Panc1 (cell line): ENCODE data around the gene ZNF346. TPM values are rescaled to one million over a fixed set of nuclear protein-coding genes. Genes with fewer than 3 reads are reported as not detected.

ENCODE experiments used
- ATAC-seq: fragments of 200-7000 bp; cut with Tn5 transposase; 2 replicates; pipeline ENCODE4 v1.9.1; 2020; ENCODE audit warnings: mild to moderate bottlenecking, moderate library complexity
- BruUV-seq: library from RNA; stranded (reverse); fragments of 400-500 nt; replicated peaks from 2 replicates; lab custom pipeline; 2021; lab: Mats Ljungman, UMichigan
- CTCF ChIA-PET: fragments of 300-600 bp; sonication (Branson Sonifier 250); formaldehyde crosslinking; loops from one replicate; lab custom pipeline; 2022; ENCODE audit warnings: antibody characterized with exemption; lab: Charles Lee
- POLR2A ChIA-PET: fragments of 300-600 bp; sonication (Branson Sonifier 250); formaldehyde crosslinking; loops from one replicate; lab custom pipeline; 2022; ENCODE audit warnings: antibody characterized with exemption; lab: Charles Lee
- DNase-seq: peaks from one replicate; pipeline ENCODE4 v3.0.0-alpha.2; 2010; ENCODE audit warnings: low read depth, low spot score
- H3K27ac ChIP-seq: 2 replicates; pipeline ENCODE4 v1.5.1; 2011; ENCODE audit warnings: mild to moderate bottlenecking, low read length, inconsistent platforms
- H3K27me3 ChIP-seq: fragments of 200-500 bp; sonication (Bioruptor generic); 2 replicates; pipeline ENCODE4 v1.6.0; 2014; ENCODE audit warnings: low read length, inconsistent platforms; ENCODE audit not compliant: control insufficient read depth, insufficient read depth
- H3K36me3 ChIP-seq: fragments of 200-500 bp; sonication (Bioruptor generic); 2 replicates; pipeline ENCODE4 v1.5.1; 2014; ENCODE audit warnings: inconsistent platforms, mild to moderate bottlenecking, low read length, moderate library complexity; ENCODE audit not compliant: control insufficient read depth, insufficient read depth
- H3K4me1 ChIP-seq: 2 replicates; pipeline ENCODE4 v1.5.1; 2011; ENCODE audit warnings: inconsistent platforms, mild to moderate bottlenecking, low read length, moderate library complexity; ENCODE audit not compliant: control insufficient read depth, insufficient read depth
- H3K4me3 ChIP-seq, 2 experiments: 2 replicates each; pipeline ENCODE4 v1.5.1; 2011 to 2012; ENCODE audit warnings: low read depth in 2 of 2, low read length in 2 of 2, mild to moderate bottlenecking in 2 of 2, inconsistent platforms in 1 of 2, moderate library complexity in 1 of 2
- H3K9me3 ChIP-seq: fragments of 200-500 bp; sonication (Bioruptor generic); 2 replicates; pipeline ENCODE4 v1.5.1; 2014; ENCODE audit warnings: low read depth, mild to moderate bottlenecking, inconsistent platforms, low read length, moderate library complexity; ENCODE audit not compliant: control insufficient read depth, insufficient read depth
- POLR2AphosphoS5 ChIP-seq: IDR thresholded peaks from 2 replicates; pipeline ENCODE4 v1.6.1; 2012; ENCODE audit warnings: mild to moderate bottlenecking, low read depth, low read length, moderate library complexity
- SIN3A ChIP-seq: IDR thresholded peaks from 2 replicates; pipeline ENCODE4 v1.6.1; 2012; ENCODE audit warnings: low read depth, mild to moderate bottlenecking, low read length, moderate library complexity, borderline replicate concordance; ENCODE audit not compliant: insufficient read depth
- TCF7L2 ChIP-seq: IDR thresholded peaks from 2 replicates; pipeline ENCODE4 v1.6.1; 2011; ENCODE audit warnings: mild to moderate bottlenecking, low read depth, low read length, inconsistent platforms
- in situ Hi-C: cut with HindIII; loops from 2 replicates; pipeline ENCODE4 v1.10.0; 2016; ENCODE audit warnings: low sequenced_read_pairs, low pct_unique_long_range_greater_than_20kb
- intact Hi-C: fragments of 100-400 bp; cut with micrococcal nuclease; formaldehyde crosslinking; loops from one replicate; pipeline ENCODE4 v1.10.0; 2022; ENCODE audit not compliant: unreplicated experiment
- total RNA-seq: library from RNA; stranded (reverse); gene quantifications from one replicate; pipeline ENCODE4 v1.2.1, GENCODE V29; 2021; ENCODE audit not compliant: unreplicated experiment
- TF ChIP-seq, protein P1 (sequence below), 2 experiments: IDR thresholded peaks; 2 replicates each; pipeline ENCODE4 v1.6.1; 2011 to 2012; ENCODE audit warnings: low read depth in 2 of 2, control low read depth in 1 of 2, low read length in 1 of 2, mild to moderate bottlenecking in 1 of 2, moderate library complexity in 1 of 2; ENCODE audit not compliant: insufficient read depth in 1 of 2
- TF ChIP-seq, protein P2 (sequence below): fragments of 450-650 bp; IDR thresholded peaks from 2 replicates; pipeline ENCODE4 v1.5.1; 2017; ENCODE audit warnings: mild to moderate bottlenecking

Gene ZNF346
- total RNA-seq, 1 experiment from 2014 or later: 21.3 TPM

GRCh38 chr5:177094224-177095087 lies 72.0 kb downstream of the ZNF346 start:
- Histone ChIP-seq H3K27ac (no peak overlapping the region), H3K9me3 (no peaks in the 10 kb centered on the region), H3K36me3 (no peaks in the 10 kb centered on the region), H3K4me3 (no peak overlapping the region), H3K27me3 (no peaks in the 10 kb centered on the region), H3K4me1 (peaks cover 4% of the 10 kb centered on the region; the same call in 1 of the 2 replicates)
- BruUV-seq: no TSS peak
- ATAC-seq: no peak
- intact Hi-C loops: no loop called here
- ChIA-PET POLR2A (interaction anchor here (0.6 to 0.8 kb wide), 2 partner anchors 155 to 1582 kb away, joined by 3 read pairs; no protein-coding TSS in a partner anchor), CTCF (no interaction called here)
- TF ChIP-seq TCF7L2 (no peak), POLR2AphosphoS5 (no peak), SIN3A (no peak)
- TF ChIP-seq, protein P1, sequence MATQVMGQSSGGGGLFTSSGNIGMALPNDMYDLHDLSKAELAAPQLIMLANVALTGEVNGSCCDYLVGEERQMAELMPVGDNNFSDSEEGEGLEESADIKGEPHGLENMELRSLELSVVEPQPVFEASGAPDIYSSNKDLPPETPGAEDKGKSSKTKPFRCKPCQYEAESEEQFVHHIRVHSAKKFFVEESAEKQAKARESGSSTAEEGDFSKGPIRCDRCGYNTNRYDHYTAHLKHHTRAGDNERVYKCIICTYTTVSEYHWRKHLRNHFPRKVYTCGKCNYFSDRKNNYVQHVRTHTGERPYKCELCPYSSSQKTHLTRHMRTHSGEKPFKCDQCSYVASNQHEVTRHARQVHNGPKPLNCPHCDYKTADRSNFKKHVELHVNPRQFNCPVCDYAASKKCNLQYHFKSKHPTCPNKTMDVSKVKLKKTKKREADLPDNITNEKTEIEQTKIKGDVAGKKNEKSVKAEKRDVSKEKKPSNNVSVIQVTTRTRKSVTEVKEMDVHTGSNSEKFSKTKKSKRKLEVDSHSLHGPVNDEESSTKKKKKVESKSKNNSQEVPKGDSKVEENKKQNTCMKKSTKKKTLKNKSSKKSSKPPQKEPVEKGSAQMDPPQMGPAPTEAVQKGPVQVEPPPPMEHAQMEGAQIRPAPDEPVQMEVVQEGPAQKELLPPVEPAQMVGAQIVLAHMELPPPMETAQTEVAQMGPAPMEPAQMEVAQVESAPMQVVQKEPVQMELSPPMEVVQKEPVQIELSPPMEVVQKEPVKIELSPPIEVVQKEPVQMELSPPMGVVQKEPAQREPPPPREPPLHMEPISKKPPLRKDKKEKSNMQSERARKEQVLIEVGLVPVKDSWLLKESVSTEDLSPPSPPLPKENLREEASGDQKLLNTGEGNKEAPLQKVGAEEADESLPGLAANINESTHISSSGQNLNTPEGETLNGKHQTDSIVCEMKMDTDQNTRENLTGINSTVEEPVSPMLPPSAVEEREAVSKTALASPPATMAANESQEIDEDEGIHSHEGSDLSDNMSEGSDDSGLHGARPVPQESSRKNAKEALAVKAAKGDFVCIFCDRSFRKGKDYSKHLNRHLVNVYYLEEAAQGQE (IDR thresholded peaks at IDR 0.05; ENCODE audit: insufficient read depth in 1 of 2, low read depth in 2 of 2, low read length in 1 of 2): no peak
- TF ChIP-seq, protein P2, sequence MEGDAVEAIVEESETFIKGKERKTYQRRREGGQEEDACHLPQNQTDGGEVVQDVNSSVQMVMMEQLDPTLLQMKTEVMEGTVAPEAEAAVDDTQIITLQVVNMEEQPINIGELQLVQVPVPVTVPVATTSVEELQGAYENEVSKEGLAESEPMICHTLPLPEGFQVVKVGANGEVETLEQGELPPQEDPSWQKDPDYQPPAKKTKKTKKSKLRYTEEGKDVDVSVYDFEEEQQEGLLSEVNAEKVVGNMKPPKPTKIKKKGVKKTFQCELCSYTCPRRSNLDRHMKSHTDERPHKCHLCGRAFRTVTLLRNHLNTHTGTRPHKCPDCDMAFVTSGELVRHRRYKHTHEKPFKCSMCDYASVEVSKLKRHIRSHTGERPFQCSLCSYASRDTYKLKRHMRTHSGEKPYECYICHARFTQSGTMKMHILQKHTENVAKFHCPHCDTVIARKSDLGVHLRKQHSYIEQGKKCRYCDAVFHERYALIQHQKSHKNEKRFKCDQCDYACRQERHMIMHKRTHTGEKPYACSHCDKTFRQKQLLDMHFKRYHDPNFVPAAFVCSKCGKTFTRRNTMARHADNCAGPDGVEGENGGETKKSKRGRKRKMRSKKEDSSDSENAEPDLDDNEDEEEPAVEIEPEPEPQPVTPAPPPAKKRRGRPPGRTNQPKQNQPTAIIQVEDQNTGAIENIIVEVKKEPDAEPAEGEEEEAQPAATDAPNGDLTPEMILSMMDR: no peak
- in situ Hi-C loops: no loop called here
- no peak for DNase-seq

DNA sequence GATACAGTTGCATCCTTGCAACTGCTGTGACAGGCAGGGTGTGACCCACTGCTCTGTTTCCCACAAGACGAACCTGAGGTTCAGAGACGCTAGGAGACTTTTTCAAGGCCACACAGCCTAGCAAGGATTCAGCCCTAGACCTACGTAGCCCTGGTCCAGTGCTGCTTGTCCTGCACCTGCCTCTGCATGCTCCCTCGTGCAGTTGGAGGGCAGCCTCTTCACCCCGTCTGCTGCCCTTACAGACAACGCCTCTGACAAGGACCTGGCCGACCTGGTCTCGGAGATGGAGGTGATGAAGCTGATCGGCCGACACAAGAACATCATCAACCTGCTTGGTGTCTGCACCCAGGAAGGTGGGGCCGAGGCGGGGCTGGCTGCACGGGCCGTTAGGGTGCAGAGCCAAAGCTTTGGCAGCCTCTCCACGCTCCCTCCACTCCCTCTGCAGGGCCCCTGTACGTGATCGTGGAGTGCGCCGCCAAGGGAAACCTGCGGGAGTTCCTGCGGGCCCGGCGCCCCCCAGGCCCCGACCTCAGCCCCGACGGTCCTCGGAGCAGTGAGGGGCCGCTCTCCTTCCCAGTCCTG lies 72.7 kb downstream of the ZNF346 start:
- ChIA-PET CTCF (no interaction called here), POLR2A (interaction anchor here (0.6 to 0.8 kb wide), 2 partner anchors 156 to 1583 kb away, joined by 3 read pairs; no protein-coding TSS in a partner anchor)
- Histone ChIP-seq H3K4me3 (no peak overlapping the region), H3K4me1 (peaks cover 4% of the 10 kb centered on the region; the same call in 1 of the 2 replicates), H3K9me3 (no peaks in the 10 kb centered on the region), H3K36me3 (no peaks in the 10 kb centered on the region), H3K27ac (no peak overlapping the region), H3K27me3 (no peaks in the 10 kb centered on the region)
- TF ChIP-seq, protein P1 (IDR thresholded peaks at IDR 0.05; ENCODE audit: insufficient read depth in 1 of 2, low read depth in 2 of 2, low read length in 1 of 2): no peak
- TF ChIP-seq POLR2AphosphoS5 (no peak), SIN3A (no peak), TCF7L2 (no peak)
- TF ChIP-seq, protein P2: no peak
- ATAC-seq (no peak), DNase-seq (no peak)
- intact Hi-C loops: no loop called here
- BruUV-seq: no TSS peak
- in situ Hi-C loops: no loop called here
